H9 (cell line): ENCODE data around the gene MFSD11. TPM values are rescaled to one million over a fixed set of nuclear protein-coding genes. Genes with fewer than 3 reads are reported as not detected.
A peak's percentile ranks its signal among the peaks of the same experiment; 100 is the strongest.

Source experiments
- DNase-seq: peaks from one replicate; pipeline ENCODE4 v3.0.0-alpha.2; 2017
- H2AFZ ChIP-seq: one replicate; pipeline ENCODE4 v1.6.1; 2013; ENCODE audit warnings: mild to moderate bottlenecking, low read length, control low read depth, moderate library complexity
- H2AK5ac ChIP-seq: 2 replicates; pipeline ENCODE4 v1.6.1; 2013; ENCODE audit warnings: low read length, control low read depth, mixed read lengths; ENCODE audit not compliant: insufficient read length
- H2BK120ac ChIP-seq: one replicate; pipeline ENCODE4 v1.6.1; 2013; ENCODE audit warnings: low read depth, mild to moderate bottlenecking, low read length, control low read depth, inconsistent platforms; ENCODE audit not compliant: poor library complexity, severe bottlenecking
- H2BK12ac ChIP-seq: 2 replicates; pipeline ENCODE4 v1.6.1; 2013; ENCODE audit warnings: low read length, control low read depth, mixed read lengths, low read depth; ENCODE audit not compliant: insufficient read length
- H2BK15ac ChIP-seq: 2 replicates; pipeline ENCODE4 v1.6.1; 2013; ENCODE audit warnings: low read depth, low read length, control low read depth
- H2BK20ac ChIP-seq: one replicate; pipeline ENCODE4 v1.6.1; 2013; ENCODE audit warnings: low read depth, mild to moderate bottlenecking, low read length, control low read depth, inconsistent platforms; ENCODE audit not compliant: poor library complexity, severe bottlenecking
- H2BK5ac ChIP-seq: 2 replicates; pipeline ENCODE4 v1.6.1; 2013; ENCODE audit warnings: low read length, control low read depth, mixed read lengths; ENCODE audit not compliant: insufficient read length
- H3K14ac ChIP-seq: 2 replicates; pipeline ENCODE4 v1.6.1; 2013; ENCODE audit warnings: low read length, control low read depth; ENCODE audit not compliant: insufficient read depth
- H3K18ac ChIP-seq: 2 replicates; pipeline ENCODE4 v1.6.1; 2013; ENCODE audit warnings: low read depth, mild to moderate bottlenecking, mixed read lengths, low read length, control low read depth; ENCODE audit not compliant: insufficient read length
- H3K23ac ChIP-seq: 2 replicates; pipeline ENCODE4 v1.6.1; 2013; ENCODE audit warnings: low read length, control low read depth, mixed read lengths, low read depth; ENCODE audit not compliant: insufficient read length
- H3K23me2 ChIP-seq: 2 replicates; pipeline ENCODE4 v1.6.1; 2013; ENCODE audit warnings: low read depth, mild to moderate bottlenecking, mixed read lengths, low read length, control low read depth; ENCODE audit not compliant: insufficient read length, poor library complexity, severe bottlenecking
- H3K27ac ChIP-seq: 2 replicates; pipeline ENCODE4 v1.5.1; 2013; ENCODE audit warnings: low read length, control low read depth, mixed read lengths, low read depth; ENCODE audit not compliant: insufficient read length
- H3K27me3 ChIP-seq: 2 replicates; pipeline ENCODE4 v1.6.1; 2013; ENCODE audit warnings: low read length, control low read depth, inconsistent platforms; ENCODE audit not compliant: insufficient read depth
- H3K4ac ChIP-seq: 2 replicates; pipeline ENCODE4 v1.6.1; 2013; ENCODE audit warnings: low read depth, mild to moderate bottlenecking, control low read depth, inconsistent platforms, low read length, moderate library complexity
- H3K4me1 ChIP-seq: 2 replicates; pipeline ENCODE4 v1.6.1; 2013; ENCODE audit warnings: low read length, control low read depth, inconsistent platforms; ENCODE audit not compliant: insufficient read depth
- H3K4me2 ChIP-seq: 2 replicates; pipeline ENCODE4 v1.6.1; 2013; ENCODE audit warnings: low read length, control low read depth, mixed read lengths; ENCODE audit not compliant: insufficient read length, insufficient read depth
- H3K56ac ChIP-seq: 2 replicates; pipeline ENCODE4 v1.6.1; 2013; ENCODE audit warnings: low read depth, mild to moderate bottlenecking, mixed read lengths, low read length, control low read depth; ENCODE audit not compliant: insufficient read length
- H3K79me1 ChIP-seq: 2 replicates; pipeline ENCODE4 v1.6.1; 2013; ENCODE audit warnings: low read depth, mild to moderate bottlenecking, moderate library complexity, low read length, control low read depth, inconsistent platforms; ENCODE audit not compliant: insufficient read depth, poor library complexity, severe bottlenecking
- H3K79me2 ChIP-seq: 2 replicates; pipeline ENCODE4 v1.6.1; 2013; ENCODE audit warnings: low read length, control low read depth, inconsistent platforms; ENCODE audit not compliant: insufficient read depth
- H3K9ac ChIP-seq: 2 replicates; pipeline ENCODE4 v1.6.1; 2013; ENCODE audit warnings: low read length, control low read depth, mixed read lengths; ENCODE audit not compliant: insufficient read length; ENCODE audit errors: extremely low read depth
- H3K9me3 ChIP-seq: one replicate; pipeline ENCODE4 v1.6.1; 2013; ENCODE audit warnings: low read depth, low read length, inconsistent platforms; ENCODE audit not compliant: control insufficient read depth
- H3T11ph ChIP-seq: one replicate; pipeline ENCODE4 v1.6.1; 2013; ENCODE audit warnings: mild to moderate bottlenecking, low read length, control low read depth, inconsistent platforms
- H4K20me1 ChIP-seq: one replicate; pipeline ENCODE4 v1.6.1; 2013; ENCODE audit not compliant: control insufficient read depth, insufficient read length, insufficient read depth
- H4K5ac ChIP-seq: 2 replicates; pipeline ENCODE4 v1.6.1; 2013; ENCODE audit warnings: low read depth, mild to moderate bottlenecking, mixed read lengths, low read length, control low read depth; ENCODE audit not compliant: insufficient read length
- H4K8ac ChIP-seq: replicated peaks from 2 replicates; pipeline ENCODE4 v1.6.1; 2013; ENCODE audit warnings: low read length, control low read depth, mixed read lengths, low read depth; ENCODE audit not compliant: insufficient read length
- H4K91ac ChIP-seq: 2 replicates; pipeline ENCODE4 v1.6.1; 2013; ENCODE audit warnings: low read depth, mild to moderate bottlenecking, moderate library complexity, mixed read lengths, low read length, control low read depth; ENCODE audit not compliant: insufficient read length
- H3K27ac Mint-ChIP-seq, 3 experiments: 2 replicates in 2 of 3; 3 replicates in 1 of 3; pipeline ENCODE4 v1.8.0; 2020 to 2021; ENCODE audit warnings: mixed read lengths in 3 of 3, mild to moderate bottlenecking in 1 of 3, moderate library complexity in 1 of 3
- H3K27me3 Mint-ChIP-seq: 2 replicates; pipeline ENCODE4 v1.8.0; 2021; ENCODE audit warnings: low read depth, mild to moderate bottlenecking, moderate library complexity, mixed read lengths
- H3K36me3 Mint-ChIP-seq, 3 experiments: 2 replicates in 2 of 3; 3 replicates in 1 of 3; pipeline ENCODE4 v1.8.0; 2020 to 2021; ENCODE audit warnings: low read depth in 3 of 3, mixed read lengths in 3 of 3; ENCODE audit not compliant: insufficient read depth in 1 of 3
- H3K4me1 Mint-ChIP-seq, 2 experiments: 2 replicates each; pipeline ENCODE4 v1.8.0; 2020; ENCODE audit warnings: mixed read lengths in 2 of 2
- H3K4me3 Mint-ChIP-seq, 2 experiments: 2 replicates in 1 of 2; 3 replicates in 1 of 2; pipeline ENCODE4 v1.8.0; 2020 to 2021; ENCODE audit warnings: mild to moderate bottlenecking in 2 of 2, mixed read lengths in 2 of 2, moderate library complexity in 1 of 2
- H3K9me3 Mint-ChIP-seq, 2 experiments: 2 replicates in 1 of 2; 3 replicates in 1 of 2; pipeline ENCODE4 v1.8.0; 2020; ENCODE audit warnings: mild to moderate bottlenecking in 2 of 2, mixed read lengths in 2 of 2, moderate library complexity in 1 of 2
- WGBS: extraction: QIAGEN DNeasy Blood & Tissue Kit; methylation state at CpG from one replicate; pipeline ENCODE4 v1.1.7; 2013; ENCODE audit warnings: missing lambda C conversion rate, low lambda C conversion rate, mixed read lengths; ENCODE audit not compliant: insufficient read length; ENCODE audit errors: extremely low coverage; 5-methylcytosine and 5-hydroxymethylcytosine counted together
- total RNA-seq: library from RNA; stranded (reverse); gene quantifications from 2 replicates; pipeline ENCODE4 v1.2.1, GENCODE V29; 2021
- TF ChIP-seq, protein P1 (sequence below): fragments of 200-600 bp; sonication (generic); conservative IDR thresholded peaks from 3 replicates; pipeline ENCODE4 v1.8.0; 2021; ENCODE audit warnings: antibody characterized with exemption, mild to moderate bottlenecking

The MFSD11 gene
- total RNA-seq, 1 experiment from 2014 or later = 19.9 TPM

DNA sequence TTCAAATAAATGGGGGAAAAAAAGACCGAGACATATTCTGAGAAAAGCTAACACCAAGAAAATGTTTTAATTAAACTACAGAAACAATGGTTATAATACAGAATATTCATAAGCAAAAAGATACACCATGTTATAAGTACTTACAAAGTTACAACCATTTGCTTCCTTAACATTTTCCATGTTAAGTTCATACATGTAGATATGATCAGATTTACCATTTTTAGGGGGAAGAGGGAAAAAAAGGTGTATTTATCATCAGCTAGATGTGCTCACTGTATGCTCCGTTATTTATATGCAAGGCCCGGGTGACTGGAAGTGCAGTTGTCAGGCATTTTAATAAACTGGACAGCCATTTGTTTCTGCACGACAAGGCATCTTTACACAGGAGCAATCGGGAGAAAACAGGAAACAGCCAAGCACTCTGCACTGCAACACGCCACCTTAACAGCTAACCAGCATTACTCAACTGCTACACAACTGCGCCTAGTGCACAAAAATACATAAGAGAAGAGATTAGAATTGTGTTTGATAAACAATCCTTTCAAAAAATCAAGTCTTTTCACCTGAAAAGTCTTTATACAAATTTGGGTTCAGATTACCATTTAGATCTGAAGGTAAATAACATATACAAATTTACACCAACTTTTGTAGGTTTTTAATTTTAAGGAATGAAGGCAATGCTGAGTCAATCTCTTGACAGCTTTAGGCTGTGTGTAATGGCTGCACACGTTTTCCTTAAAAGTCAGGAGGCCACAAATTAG is 3.7 kb upstream of the MFSD11 start:
- Histone ChIP-seq H3K4me2 (peak overlapping the region; percentile 71), H3K23me2 (no peaks in the 10 kb centered on the region), H3K4ac (no peak overlapping the region), H3K23ac (no peak overlapping the region), H2BK120ac (no peak overlapping the region), H3K9me3 (no peaks in the 10 kb centered on the region), H2BK5ac (no peak overlapping the region), H3T11ph (no peak overlapping the region), H3K56ac (no peak overlapping the region), H3K79me2 (peaks cover 19% of the 10 kb centered on the region; the same call in 1 of the 2 replicates), H3K9ac (no peak overlapping the region), H3K79me1 (no peaks in the 10 kb centered on the region), H2BK20ac (no peak overlapping the region), H3K27ac (no peak overlapping the region), H2AK5ac (no peak overlapping the region), H2AFZ (no peak overlapping the region), H3K18ac (no peak overlapping the region), H2BK15ac (no peak overlapping the region), H4K8ac (no peak overlapping the region), H3K27me3 (no peaks in the 10 kb centered on the region), H4K20me1 (no peaks in the 10 kb centered on the region), H4K91ac (no peak overlapping the region), H4K5ac (no peak overlapping the region), H3K14ac (no peak overlapping the region), H3K4me1 (no peaks in the 10 kb centered on the region), H2BK12ac (no peak overlapping the region)
- H3K4me3 Mint-ChIP-seq = peak overlapping the region; percentile 99 to 100
- H3K27me3 Mint-ChIP-seq = peaks cover 2% of the 10 kb centered on the region
- no peak for DNase-seq
- no CpG with 5 or more reads among the region's 8 CpGs for WGBS
- TF ChIP-seq, protein P1, sequence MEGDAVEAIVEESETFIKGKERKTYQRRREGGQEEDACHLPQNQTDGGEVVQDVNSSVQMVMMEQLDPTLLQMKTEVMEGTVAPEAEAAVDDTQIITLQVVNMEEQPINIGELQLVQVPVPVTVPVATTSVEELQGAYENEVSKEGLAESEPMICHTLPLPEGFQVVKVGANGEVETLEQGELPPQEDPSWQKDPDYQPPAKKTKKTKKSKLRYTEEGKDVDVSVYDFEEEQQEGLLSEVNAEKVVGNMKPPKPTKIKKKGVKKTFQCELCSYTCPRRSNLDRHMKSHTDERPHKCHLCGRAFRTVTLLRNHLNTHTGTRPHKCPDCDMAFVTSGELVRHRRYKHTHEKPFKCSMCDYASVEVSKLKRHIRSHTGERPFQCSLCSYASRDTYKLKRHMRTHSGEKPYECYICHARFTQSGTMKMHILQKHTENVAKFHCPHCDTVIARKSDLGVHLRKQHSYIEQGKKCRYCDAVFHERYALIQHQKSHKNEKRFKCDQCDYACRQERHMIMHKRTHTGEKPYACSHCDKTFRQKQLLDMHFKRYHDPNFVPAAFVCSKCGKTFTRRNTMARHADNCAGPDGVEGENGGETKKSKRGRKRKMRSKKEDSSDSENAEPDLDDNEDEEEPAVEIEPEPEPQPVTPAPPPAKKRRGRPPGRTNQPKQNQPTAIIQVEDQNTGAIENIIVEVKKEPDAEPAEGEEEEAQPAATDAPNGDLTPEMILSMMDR = no peak
- H3K27ac Mint-ChIP-seq = peak overlapping the region; percentile 7 to 98 (median 76); a peak in 4 of 7 replicates
- peaks cover 28 to 32% of the 10 kb centered on the region in 2 experiments for H3K4me1 Mint-ChIP-seq
- peaks cover 3 to 7% of the 10 kb centered on the region in 2 experiments; a peak in 2 of 5 replicates for H3K9me3 Mint-ChIP-seq
- peaks cover 39 to 65% (median 45%) of the 10 kb centered on the region in 3 experiments for H3K36me3 Mint-ChIP-seq
